ENCODE data around the gene PPM1L.

GRCh38 chr3:161096771-161097367 lies 340.8 kb downstream of the PPM1L start:
- no peak for TF ChIP-seq EZH2 (IDR thresholded peaks at IDR 0.05; ENCODE audit: borderline replicate concordance, low read depth, low read length, severe bottlenecking)
- peak; percentile 63 for TF ChIP-seq CTCF (IDR thresholded peaks at IDR 0.05; ENCODE audit: borderline replicate concordance, extremely low read depth, low read length, poor library complexity, severe bottlenecking)
